Erythroblast (primary cell): ENCODE results near the gene IL12B.
"Not testable (repeated sequence)": the region's sequence is repeated elsewhere in the genome, so short reads cannot be mapped to it uniquely, and the experiment has no call there.

Experiments
- DNase-seq, 2 experiments: peaks; one replicate each; lab custom pipeline; 2025; lab: John Stamatoyannopoulos, UW
- GATA1 ChIP-seq: IDR thresholded peaks from 2 replicates; pipeline ENCODE4 v1.6.1; 2011; ENCODE audit warnings: low read depth, mild to moderate bottlenecking, control low read depth, low read length, moderate library complexity
- POLR2A ChIP-seq: IDR thresholded peaks from 2 replicates; pipeline ENCODE4 v1.6.1; 2011; ENCODE audit warnings: mild to moderate bottlenecking, low read length

Gene IL12B

DNA sequence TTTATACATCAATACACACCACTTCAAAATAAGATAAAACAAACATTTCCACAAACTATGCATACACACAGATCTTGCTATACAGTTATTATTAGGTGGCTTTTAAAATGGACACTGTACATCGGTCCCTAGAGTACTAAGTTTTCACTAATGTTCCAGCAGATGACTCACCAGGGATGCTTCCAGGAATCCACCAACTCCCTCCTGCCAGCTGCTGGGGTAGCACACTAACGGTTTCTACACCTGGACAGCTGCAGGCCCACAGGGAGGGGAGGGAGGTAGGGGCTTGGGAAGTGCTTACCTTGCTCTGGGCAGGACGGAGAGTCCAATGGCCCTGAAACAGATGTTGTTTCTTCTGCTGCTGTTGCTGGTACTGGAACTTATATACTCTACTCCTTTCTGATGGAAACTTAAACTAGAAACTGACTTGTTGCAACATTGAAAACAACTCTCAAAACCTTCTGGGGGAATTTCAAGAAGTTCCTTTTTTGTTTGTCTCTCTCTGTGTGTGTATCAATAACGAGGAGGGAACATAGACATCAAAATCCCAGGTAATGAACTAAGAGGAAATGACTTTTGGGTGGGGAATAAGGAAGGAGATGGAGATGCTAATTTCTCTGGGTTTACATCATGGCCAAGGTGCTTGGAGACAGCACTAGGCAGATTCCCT is at the start of gene IL12B:
IL12B (minus strand) TSS at position 357 of the 670 bp plus-strand sequence. CDS start 3,705 bp downstream, outside the sequence.
- DNase-seq = no peak
- TF ChIP-seq GATA1 = no peak

DNA sequence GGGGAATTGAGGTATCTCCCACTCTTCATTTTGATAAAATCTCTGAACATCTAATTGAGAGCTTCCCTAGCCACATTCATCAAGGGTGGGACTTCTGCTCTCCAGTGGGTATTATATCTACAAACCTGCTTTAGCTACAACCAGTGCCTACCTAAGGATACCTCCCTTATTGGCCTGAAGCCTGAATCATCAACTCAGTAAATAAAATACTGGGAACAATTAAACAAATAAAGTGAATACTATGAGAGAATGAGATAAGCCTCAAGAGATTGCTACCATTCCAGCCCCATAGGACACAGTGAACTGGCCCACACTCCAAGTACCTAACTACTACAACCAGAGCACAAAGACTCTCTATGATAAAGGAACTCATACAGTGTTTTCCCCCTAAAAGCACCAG is 47.4 kb upstream of the IL12B start:
- no peak for DNase-seq
- TF ChIP-seq POLR2A (no peak), GATA1 (no peak)

- not testable (repeated sequence) for DNase-seq
Measured at GRCh38 chr5:159367866-159368265, 37.6 kb upstream of the IL12B start.

DNA sequence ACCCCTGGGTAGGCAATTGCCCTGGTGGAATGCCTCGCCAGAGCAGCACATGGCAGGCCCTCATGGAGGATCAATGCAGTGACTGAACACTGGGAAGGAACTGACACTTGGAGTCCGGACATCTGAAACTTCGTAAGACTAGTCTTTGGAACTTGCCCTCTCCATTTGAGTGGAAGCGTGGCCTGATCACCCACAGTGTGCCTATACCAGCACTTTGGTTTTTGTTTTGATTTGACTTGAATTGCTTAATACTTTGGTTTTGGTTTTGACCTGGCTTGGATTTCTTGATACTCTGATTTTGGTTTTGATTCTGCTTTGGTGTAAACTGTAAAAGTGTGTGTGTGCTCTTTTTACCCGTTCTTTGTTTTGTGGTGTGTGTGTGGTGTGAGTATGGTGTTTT is 36.5 kb upstream of the IL12B start:
- not testable (repeated sequence) for DNase-seq

DNA sequence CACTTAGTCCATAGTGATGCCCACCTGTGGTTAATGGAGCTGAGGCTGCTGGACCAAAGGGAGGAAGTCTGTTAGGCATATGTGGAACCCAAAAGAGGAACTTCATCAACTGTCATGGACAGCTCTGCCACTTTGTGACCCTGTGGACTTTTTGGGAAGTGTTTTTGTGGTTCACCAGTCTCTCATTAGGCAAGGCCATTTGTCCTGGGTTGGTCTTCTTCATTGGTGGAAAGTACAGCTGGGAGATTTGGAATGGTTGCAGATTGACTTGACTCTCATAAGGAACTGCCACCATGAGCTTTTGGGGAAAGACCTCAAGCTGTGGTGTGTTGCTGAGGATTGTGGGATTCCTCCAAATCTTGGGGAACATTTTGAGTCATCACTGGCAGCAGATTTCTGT is 31.9 kb upstream of the IL12B start:
- DNase-seq = no peak
- no peak for TF ChIP-seq POLR2A
- no peak for TF ChIP-seq GATA1

- not testable (repeated sequence) for DNase-seq
Measured at GRCh38 chr5:159359871-159360270, 29.6 kb upstream of the IL12B start.

DNA sequence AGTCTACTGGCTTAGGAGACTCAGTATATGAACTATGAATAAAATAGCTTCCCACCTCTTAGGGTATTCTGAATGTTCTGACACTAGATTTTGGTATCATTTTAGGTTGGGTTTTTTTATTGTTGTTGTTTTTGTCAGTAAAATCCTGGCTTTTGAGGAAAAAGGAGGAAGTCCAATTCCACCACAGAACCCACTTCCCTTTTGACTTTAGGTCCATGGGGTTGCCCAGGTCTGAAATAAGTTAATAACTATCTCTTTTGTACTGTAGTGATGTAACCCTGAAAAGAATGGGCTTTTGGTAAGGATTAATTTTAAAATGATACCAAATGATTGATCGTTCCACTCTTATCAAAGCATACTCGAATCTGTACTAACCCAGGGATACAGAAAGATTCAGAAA is 29.1 kb upstream of the IL12B start:
- no peak for TF ChIP-seq POLR2A
- TF ChIP-seq GATA1 = no peak
- DNase-seq = no peak

GRCh38 chr5:159353661-159354252 is 23.5 kb upstream of the IL12B start:
- TF ChIP-seq GATA1 (no peak), POLR2A (no peak)
- no peak for DNase-seq

GRCh38 chr5:159350644-159351043 is 20.4 kb upstream of the IL12B start:
- DNase-seq = not testable (repeated sequence)

GRCh38 chr5:159350216-159350615 is 19.9 kb upstream of the IL12B start:
- not testable (repeated sequence) for DNase-seq

- DNase-seq = no peak
- TF ChIP-seq POLR2A = no peak
Measured at GRCh38 chr5:159345861-159346260, 15.6 kb upstream of the IL12B start.

DNA sequence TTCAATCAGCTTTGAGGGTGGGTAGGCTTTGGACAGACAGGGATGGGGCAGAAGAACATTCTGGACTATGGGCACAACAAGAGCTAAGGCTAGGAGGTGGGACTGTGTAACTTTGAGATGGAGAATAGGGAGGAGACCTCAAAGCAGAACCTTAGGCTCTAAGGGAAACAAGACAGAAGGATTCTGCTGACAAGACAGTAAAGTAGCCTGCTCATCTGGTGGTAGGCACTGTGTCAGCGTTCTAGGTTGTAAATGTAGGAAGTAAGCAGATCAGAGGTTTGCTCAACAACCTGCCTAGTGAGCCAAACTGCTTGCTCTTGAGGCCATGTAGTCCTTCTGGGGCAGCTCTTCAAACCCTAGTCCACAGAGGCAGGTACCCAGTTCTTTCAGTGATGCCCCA is 15.0 kb upstream of the IL12B start:
- TF ChIP-seq GATA1 (no peak), POLR2A (no peak)
- no peak for DNase-seq

DNA sequence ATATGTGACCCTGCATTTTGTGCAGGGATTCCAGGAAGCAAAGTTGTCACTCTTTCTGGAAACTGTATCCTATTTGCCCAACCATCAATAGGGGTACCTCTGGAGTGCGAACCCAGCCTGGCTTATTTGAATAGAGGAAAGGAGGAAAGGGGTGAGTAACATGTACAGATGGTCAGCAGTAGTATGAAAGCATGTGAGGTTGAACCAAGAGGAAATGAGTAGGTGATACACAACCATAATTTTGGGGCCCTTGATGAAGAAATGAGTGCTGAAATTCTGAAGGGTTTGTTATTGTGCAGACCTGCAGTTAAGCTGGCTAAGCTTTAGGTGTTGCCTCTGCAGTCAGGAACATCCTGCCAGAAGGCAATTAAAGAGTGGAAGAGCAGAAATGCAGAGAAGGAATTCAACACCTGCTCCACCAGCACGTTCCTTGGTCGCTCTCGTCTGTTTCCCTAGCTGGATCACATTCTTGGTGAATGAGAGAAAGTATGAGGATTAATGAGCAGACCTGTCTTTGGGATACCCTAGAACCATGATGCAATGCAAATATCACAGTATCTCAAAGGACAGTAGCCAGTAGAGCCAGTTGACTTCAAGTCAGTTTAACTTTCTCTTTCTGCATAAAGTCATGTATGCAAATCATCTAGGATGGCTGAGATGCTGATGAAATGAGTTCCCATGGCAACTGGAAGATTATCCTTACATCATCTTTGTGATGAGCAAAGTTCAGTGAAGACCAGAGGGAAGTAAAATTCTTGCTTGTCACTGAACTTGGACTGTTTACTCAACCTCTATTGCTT is 13.2 kb upstream of the IL12B start:
- DNase-seq = no peak
- TF ChIP-seq POLR2A (no peak), GATA1 (no peak)

DNA sequence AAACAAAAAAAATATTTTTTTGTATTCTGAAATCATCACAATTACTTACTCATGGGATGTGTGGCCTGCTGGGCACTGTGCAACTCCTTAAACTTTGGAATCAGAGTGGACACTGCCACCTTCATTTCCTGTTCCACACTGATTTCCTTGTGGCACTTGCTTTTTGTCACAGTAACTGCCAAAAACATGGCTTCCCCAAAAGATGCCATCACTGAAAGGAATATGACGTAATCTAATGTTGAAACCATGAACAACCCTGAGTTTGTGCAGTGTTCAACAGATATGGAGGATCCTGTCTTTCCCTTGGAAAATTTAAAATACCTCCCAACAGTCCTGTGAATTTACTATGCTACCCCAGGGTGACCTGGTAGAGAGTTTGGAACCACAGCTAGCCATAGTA is 12.6 kb upstream of the IL12B start:
- TF ChIP-seq GATA1 (no peak), POLR2A (no peak)
- no peak for DNase-seq

GRCh38 chr5:159341906-159342310 is 11.6 kb upstream of the IL12B start:
- peak; percentile 85 to 86 for DNase-seq
- no peak for TF ChIP-seq POLR2A
- peak; percentile 96 for TF ChIP-seq GATA1

DNA sequence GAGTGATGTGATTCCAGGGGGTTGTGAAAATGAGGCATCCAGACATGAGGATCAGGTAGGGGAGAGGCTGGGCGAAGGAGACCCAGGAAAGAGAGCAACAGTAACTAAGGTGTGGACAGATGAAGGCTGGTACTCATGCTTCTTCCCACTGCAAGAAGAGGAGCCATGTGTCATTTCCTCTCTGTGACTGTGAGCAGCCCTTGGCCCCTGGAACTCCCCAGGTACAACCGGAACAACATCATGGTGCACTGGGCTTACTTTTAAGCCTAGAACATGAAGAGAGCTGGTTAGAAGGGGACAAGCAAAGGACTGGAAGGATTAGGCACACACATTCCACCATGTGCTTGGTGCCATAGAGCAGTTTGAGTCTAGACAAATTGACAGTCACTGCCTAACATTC is 10.9 kb upstream of the IL12B start:
- DNase-seq = no peak
- TF ChIP-seq POLR2A = no peak
- TF ChIP-seq GATA1 = no peak
